SJSA1 (cell line): ENCODE results near the gene HSPB3. TPM values are rescaled to one million over a fixed set of nuclear protein-coding genes. Genes with fewer than 3 reads are reported as not detected.

ENCODE experiments used
- total RNA-seq: library from RNA; depleted of rRNA; stranded (reverse); fragments of >200 nt; shearing (Covaris generic); gene quantifications from 2 replicates; pipeline ENCODE4 v1.2.3, GENCODE V29; 2014; rRNA removed

The HSPB3 gene
- total RNA-seq, 1 experiment from 2014 or later: 15.5 TPM

Other genes with a start within 250 kb of the HSPB3 start
- 15.4 and 19.5 TPM in 2 replicates for gene ARL15, start 145.1 kb upstream of the HSPB3 start, total RNA-seq
- gene SNX18, start 62.1 kb downstream of the HSPB3 start, total RNA-seq: 49.5 and 61.0 TPM in 2 replicates